ENCODE results near the gene PLEKHH1.

- no peak for TF ChIP-seq CTCF (IDR thresholded peaks at IDR 0.05 in 4 of 5, conservative IDR thresholded peaks at IDR 0.05 in 1 of 5)
- no peak for TF ChIP-seq POLR2A (IDR thresholded peaks at IDR 0.05)
These were observed 13.7 kb upstream of the PLEKHH1 start for GRCh38 chr14:67519406-67519805.
